Measurements from ENCODE around the gene KLHL10.

The KLHL10 gene

DNA sequence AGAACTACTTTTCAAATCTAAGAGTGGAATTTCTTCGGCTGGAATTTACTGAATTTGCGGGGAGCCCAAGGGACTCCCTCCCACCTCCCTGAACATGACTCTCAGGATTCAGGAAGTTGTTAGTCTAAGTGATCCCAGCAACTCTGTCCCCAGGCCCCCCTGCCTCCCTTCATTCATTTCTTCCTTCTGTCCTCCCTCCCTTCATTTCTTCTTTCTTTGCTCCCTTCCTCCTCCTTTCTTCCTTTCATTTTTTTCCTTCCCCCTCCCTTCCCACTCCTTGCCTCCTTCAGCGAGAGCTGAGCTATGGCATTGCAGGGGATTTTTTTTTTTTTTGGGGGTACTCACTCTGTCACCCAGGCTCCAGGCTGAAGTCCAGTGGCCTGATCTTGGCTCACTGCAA lies 40.2 kb upstream of the KLHL10 start:
- ATAC-seq: no peak
- no peak for TF ChIP-seq SNAI2 (CRISPR knock-in tag; IDR thresholded peaks at IDR 0.05)

- TF ChIP-seq ZFP3 (CRISPR knock-in tag; IDR thresholded peaks at IDR 0.05) (no peak), GLIS3 (CRISPR knock-in tag; IDR thresholded peaks at IDR 0.05) (no peak), TOX (CRISPR knock-in tag; IDR thresholded peaks at IDR 0.05; ENCODE audit: borderline replicate concordance) (no peak), ZFP30 (CRISPR knock-in tag; IDR thresholded peaks at IDR 0.05) (no peak), ISL1 (CRISPR knock-in tag; IDR thresholded peaks at IDR 0.05) (no peak), ESRRG (CRISPR knock-in tag; IDR thresholded peaks at IDR 0.05) (no peak), ZNF70 (CRISPR knock-in tag; IDR thresholded peaks at IDR 0.05) (no peak), OSR1 (CRISPR knock-in tag; IDR thresholded peaks at IDR 0.05) (no peak), ZNF8 (CRISPR knock-in tag; IDR thresholded peaks at IDR 0.05) (no peak), ZC3H10 (CRISPR knock-in tag; IDR thresholded peaks at IDR 0.05) (no peak), PATZ1 (CRISPR knock-in tag; IDR thresholded peaks at IDR 0.05; ENCODE audit: borderline replicate concordance) (no peak), RARB (CRISPR knock-in tag; IDR thresholded peaks at IDR 0.05) (no peak), SNAI2 (CRISPR knock-in tag; IDR thresholded peaks at IDR 0.05) (no peak), CSRNP3 (CRISPR knock-in tag; IDR thresholded peaks at IDR 0.05) (no peak), ARNTL (CRISPR knock-in tag; IDR thresholded peaks at IDR 0.05; ENCODE audit: borderline replicate concordance, low read depth) (no peak), CSDC2 (CRISPR knock-in tag; IDR thresholded peaks at IDR 0.05) (no peak), ZNF565 (CRISPR knock-in tag; conservative IDR thresholded peaks at IDR 0.05; ENCODE audit: low read depth) (no peak)
- TF ChIP-seq, protein P1, sequence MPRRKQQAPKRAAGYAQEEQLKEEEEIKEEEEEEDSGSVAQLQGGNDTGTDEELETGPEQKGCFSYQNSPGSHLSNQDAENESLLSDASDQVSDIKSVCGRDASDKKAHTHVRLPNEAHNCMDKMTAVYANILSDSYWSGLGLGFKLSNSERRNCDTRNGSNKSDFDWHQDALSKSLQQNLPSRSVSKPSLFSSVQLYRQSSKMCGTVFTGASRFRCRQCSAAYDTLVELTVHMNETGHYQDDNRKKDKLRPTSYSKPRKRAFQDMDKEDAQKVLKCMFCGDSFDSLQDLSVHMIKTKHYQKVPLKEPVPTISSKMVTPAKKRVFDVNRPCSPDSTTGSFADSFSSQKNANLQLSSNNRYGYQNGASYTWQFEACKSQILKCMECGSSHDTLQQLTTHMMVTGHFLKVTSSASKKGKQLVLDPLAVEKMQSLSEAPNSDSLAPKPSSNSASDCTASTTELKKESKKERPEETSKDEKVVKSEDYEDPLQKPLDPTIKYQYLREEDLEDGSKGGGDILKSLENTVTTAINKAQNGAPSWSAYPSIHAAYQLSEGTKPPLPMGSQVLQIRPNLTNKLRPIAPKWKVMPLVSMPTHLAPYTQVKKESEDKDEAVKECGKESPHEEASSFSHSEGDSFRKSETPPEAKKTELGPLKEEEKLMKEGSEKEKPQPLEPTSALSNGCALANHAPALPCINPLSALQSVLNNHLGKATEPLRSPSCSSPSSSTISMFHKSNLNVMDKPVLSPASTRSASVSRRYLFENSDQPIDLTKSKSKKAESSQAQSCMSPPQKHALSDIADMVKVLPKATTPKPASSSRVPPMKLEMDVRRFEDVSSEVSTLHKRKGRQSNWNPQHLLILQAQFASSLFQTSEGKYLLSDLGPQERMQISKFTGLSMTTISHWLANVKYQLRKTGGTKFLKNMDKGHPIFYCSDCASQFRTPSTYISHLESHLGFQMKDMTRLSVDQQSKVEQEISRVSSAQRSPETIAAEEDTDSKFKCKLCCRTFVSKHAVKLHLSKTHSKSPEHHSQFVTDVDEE (CRISPR knock-in tag; IDR thresholded peaks at IDR 0.05): no peak
- TF ChIP-seq, protein P2, sequence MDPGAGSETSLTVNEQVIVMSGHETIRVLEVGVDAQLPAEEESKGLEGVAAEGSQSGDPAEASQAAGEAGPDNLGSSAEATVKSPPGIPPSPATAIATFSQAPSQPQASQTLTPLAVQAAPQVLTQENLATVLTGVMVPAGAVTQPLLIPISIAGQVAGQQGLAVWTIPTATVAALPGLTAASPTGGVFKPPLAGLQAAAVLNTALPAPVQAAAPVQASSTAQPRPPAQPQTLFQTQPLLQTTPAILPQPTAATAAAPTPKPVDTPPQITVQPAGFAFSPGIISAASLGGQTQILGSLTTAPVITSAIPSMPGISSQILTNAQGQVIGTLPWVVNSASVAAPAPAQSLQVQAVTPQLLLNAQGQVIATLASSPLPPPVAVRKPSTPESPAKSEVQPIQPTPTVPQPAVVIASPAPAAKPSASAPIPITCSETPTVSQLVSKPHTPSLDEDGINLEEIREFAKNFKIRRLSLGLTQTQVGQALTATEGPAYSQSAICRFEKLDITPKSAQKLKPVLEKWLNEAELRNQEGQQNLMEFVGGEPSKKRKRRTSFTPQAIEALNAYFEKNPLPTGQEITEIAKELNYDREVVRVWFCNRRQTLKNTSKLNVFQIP (CRISPR knock-in tag; IDR thresholded peaks at IDR 0.05; ENCODE audit: borderline replicate concordance, low read depth): no peak
- no peak for ATAC-seq
Measured at GRCh38 chr17:41799366-41799765, 38.3 kb upstream of the KLHL10 start.

GRCh38 chr17:41800601-41801373 lies 36.8 kb upstream of the KLHL10 start:
- TF ChIP-seq ZNF565 (CRISPR knock-in tag; conservative IDR thresholded peaks at IDR 0.05; ENCODE audit: low read depth) (no peak), TCF4 (CRISPR knock-in tag; IDR thresholded peaks at IDR 0.05; ENCODE audit: borderline replicate concordance) (no peak)
- ATAC-seq: peak; percentile 18
